Stomach (tissue), 9 donors: ENCODE results near the gene FKBP1B. TPM values are rescaled to one million over a fixed set of nuclear protein-coding genes. Genes with fewer than 3 reads are reported as not detected.

Source experiments
- DNase-seq, 2 donors: peaks; one replicate each; pipeline versions ENCODE4 v3.0.0 to v3.0.0-alpha.2; 2013 to 2019
- H3K27ac ChIP-seq, 5 donors: fragments of 200-600 bp in 4 of 5; sonication (generic) in 4 of 5; one replicate each; pipeline ENCODE4 v1.5.1; 2013 to 2019; ENCODE audit warnings: mild to moderate bottlenecking in 1 of 5, moderate library complexity in 1 of 5
- H3K27me3 ChIP-seq, 3 donors: fragments of 200-600 bp; sonication (generic); one replicate each; pipeline ENCODE4 v1.5.1; 2017 to 2019; ENCODE audit warnings: mixed run types in 1 of 3
- H3K36me3 ChIP-seq, 4 donors: fragments of 200-600 bp; sonication (generic); 1 replicate in 3 of 4; 2 replicates in 1 of 4; pipeline ENCODE4 v1.5.1; 2016 to 2019
- H3K4me1 ChIP-seq, 4 donors: fragments of 200-600 bp; sonication (generic); one replicate each; pipeline ENCODE4 v1.5.1; 2016 to 2019
- H3K4me3 ChIP-seq, 4 donors: fragments of 200-600 bp; sonication (generic) in 3 of 4; one replicate each; pipeline ENCODE4 v1.5.1; 2016 to 2019; ENCODE audit warnings: mild to moderate bottlenecking in 1 of 4
- H3K9me3 ChIP-seq, 4 donors: fragments of 200-600 bp; sonication (generic); one replicate each; pipeline ENCODE4 v1.5.1; 2016 to 2019
- CTCF ChIP-seq, 7 experiments: fragments of 450-650 bp in 4 of 7; fragments of 200-600 bp in 3 of 7; sonication (generic) in 3 of 7; IDR thresholded peaks; one replicate each; pipeline ENCODE4 v1.5.1; 2016 to 2019; ENCODE audit warnings: antibody characterized with exemption in 7 of 7, control low read depth in 2 of 7, mild to moderate bottlenecking in 1 of 7
- EP300 ChIP-seq: sonication (generic); formaldehyde crosslinking; IDR thresholded peaks from one replicate; pipeline ENCODE4 v1.6.1; 2017; ENCODE audit warnings: antibody characterized with exemption
- POLR2A ChIP-seq, 4 donors: fragments of 450-650 bp; IDR thresholded peaks; one replicate each; pipeline ENCODE4 v1.6.1; 2016; ENCODE audit warnings: antibody characterized with exemption in 4 of 4, control low read depth in 2 of 4, mild to moderate bottlenecking in 1 of 4, moderate library complexity in 1 of 4
- POLR2AphosphoS5 ChIP-seq, 3 donors: sonication (generic); formaldehyde crosslinking; IDR thresholded peaks; one replicate each; pipeline ENCODE4 v1.6.1; 2016; ENCODE audit warnings: antibody characterized with exemption in 3 of 3
- WGBS, 5 donors: extraction: QIAGEN DNeasy Blood & Tissue Kit in 3 of 5; methylation state at CpG; one replicate each; pipeline versions ENCODE4 v1.1.5 to v1.1.7; 2013 to 2018; 5-methylcytosine and 5-hydroxymethylcytosine counted together
- intact Hi-C: fragments of 100-400 bp; cut with DNase I; formaldehyde crosslinking; loops from one replicate; pipeline ENCODE4 v1.15.1; 2023; ENCODE audit warnings: low total_unique reads
- polyA plus RNA-seq, 3 donors: library from polyadenylated mRNA; stranded (reverse); fragments of 200-250 nt; gene quantifications; one replicate each; pipeline ENCODE4 v1.2.3, GENCODE V29; 2013
- total RNA-seq, 5 donors: library from RNA; depleted of rRNA; stranded (reverse); fragments of >200 nt; gene quantifications; one replicate each; pipeline versions ENCODE4 v1.1.0 to v1.2.3, GENCODE V29; 2014 to 2016
- donor health status: healthy with polysubstance abuse.
- donor health status: Bipolar disorder and iron deficiency.
- donor health status: healthy.

The FKBP1B gene
- total and polyA plus RNA-seq, 8 donors: 1.3 to 34.3 (median 13.6) TPM; not detected in 1

DNA sequence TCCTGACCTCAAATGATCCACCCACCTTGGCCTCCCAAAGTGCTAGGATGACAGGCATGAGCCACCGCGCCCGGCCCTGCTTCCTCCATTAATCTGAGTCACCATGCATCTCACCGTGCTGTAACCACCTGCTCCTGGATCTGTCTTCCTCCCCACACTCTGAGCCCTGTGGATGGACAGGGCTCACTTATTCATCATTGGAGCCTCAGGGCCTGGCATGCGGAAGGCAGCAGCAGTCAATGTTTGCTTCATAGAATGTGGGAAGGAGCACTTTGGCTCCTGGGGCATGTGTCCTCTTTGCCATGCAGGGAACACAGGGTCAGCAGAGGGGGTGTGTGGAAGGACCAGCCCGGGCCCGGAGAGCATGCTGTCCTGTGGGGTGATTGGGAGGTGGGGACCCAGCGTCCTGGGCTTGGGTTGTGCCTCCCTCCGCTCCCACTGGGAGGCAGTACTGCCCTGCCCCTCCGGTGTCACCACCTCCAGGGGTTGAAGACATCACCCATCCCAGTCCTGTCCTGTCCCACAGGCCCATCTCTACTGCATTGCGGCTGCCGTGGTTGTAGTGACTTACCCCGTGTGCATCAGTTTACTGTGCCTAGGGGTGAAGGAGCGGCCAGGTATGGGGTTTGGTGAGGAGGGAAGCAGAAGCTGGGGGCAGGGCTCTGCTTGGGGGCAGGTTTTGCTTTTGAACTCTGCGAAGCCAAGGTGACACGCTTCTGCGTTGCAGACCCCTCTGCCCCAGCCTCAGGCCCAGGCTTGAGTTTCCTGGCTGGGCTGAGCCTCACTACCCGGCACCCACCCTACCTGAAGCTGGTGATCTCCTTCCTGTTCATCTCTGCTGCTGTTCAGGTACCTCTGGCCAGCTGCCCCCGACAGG is 28.2 kb upstream of the FKBP1B start:
- WGBS, 5 donors: 72 to 78% (median 73%) methylated on average over 10 to 19 of the region's 19 CpGs
- Histone ChIP-seq H3K4me1 (no peaks in the 10 kb centered on the region), H3K9me3 (no peaks in the 10 kb centered on the region), H3K36me3 (peaks cover 3 to 46% (median 41%) of the 10 kb centered on the region in 4 donors), H3K4me3 (no peak overlapping the region), H3K27me3 (no peaks in the 10 kb centered on the region), H3K27ac (no peak overlapping the region)
- DNase-seq: peak; percentile 37
- TF ChIP-seq CTCF (IDR thresholded peaks at IDR 0.05) (peak in 5 of 7 experiments; percentile 11 to 37 (median 29)), POLR2AphosphoS5 (IDR thresholded peaks at IDR 0.05) (no peak)
- intact Hi-C loops: no loop called here

- 89 to 94% (median 91%) methylated on average over 13 to 14 of the region's 14 CpGs for WGBS, 5 donors
- no peak for DNase-seq
Measured at GRCh38 chr2:24022324-24022974, 27.1 kb upstream of the FKBP1B start.

DNA sequence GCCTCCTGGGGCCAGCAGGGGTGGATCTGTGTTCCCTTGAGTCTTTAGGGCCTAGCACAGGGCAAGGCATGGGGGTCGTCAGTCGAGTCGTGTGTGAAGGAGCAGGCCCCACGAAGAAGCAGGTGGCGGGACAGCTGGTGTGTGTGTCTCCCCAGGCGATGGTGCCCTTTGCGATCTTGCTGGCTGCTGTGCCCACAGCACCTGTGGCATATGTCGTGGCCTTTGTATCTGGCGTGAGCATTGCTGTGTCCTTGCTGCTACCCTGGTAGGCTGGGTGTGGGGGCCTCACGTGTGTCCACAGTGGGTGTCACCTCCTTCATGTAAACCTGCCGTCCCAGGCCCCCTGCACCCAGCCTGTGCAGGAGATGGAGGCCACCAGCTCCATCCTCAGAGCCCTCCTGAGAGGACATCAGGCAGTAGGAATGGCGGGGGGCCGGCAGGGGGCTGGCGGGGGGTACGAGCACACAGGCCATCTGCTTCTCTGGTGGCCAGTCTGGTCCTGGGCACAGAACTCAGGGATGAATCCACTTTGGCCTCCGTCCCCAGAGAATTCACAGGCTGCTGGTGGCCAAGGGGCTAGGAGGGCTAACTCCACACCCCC is 26.5 kb upstream of the FKBP1B start:
- intact Hi-C loops: no loop called here
- no peak for DNase-seq
- H3K9me3 ChIP-seq: no peaks in the 10 kb centered on the region
- H3K4me3 ChIP-seq: no peak overlapping the region
- TF ChIP-seq CTCF (IDR thresholded peaks at IDR 0.05): no peak
- no peak for TF ChIP-seq EP300
- no peak for TF ChIP-seq POLR2AphosphoS5 (IDR thresholded peaks at IDR 0.05)
- no peak for TF ChIP-seq POLR2A (IDR thresholded peaks at IDR 0.05)
- H3K4me1 ChIP-seq: no peaks in the 10 kb centered on the region
- H3K27ac ChIP-seq: no peak overlapping the region
- no peaks in the 10 kb centered on the region for H3K27me3 ChIP-seq
- peaks cover 3 to 62% (median 50%) of the 10 kb centered on the region in 4 donors for H3K36me3 ChIP-seq
- WGBS, 5 donors: 67 to 92% (median 87%) methylated on average over 6 to 16 of the region's 16 CpGs

More at GRCh38 chr2:24022324-24022974, 27.1 kb upstream of the FKBP1B start:
- TF ChIP-seq POLR2A (IDR thresholded peaks at IDR 0.05) (no peak), CTCF (IDR thresholded peaks at IDR 0.05) (no peak), POLR2AphosphoS5 (IDR thresholded peaks at IDR 0.05) (no peak), EP300 (no peak)
- H3K4me1 ChIP-seq: no peaks in the 10 kb centered on the region
- H3K27ac ChIP-seq: no peak overlapping the region
- H3K36me3 ChIP-seq: peaks cover 3 to 56% (median 50%) of the 10 kb centered on the region in 4 donors
- intact Hi-C loops: no loop called here
- no peak overlapping the region for H3K4me3 ChIP-seq
- H3K27me3 ChIP-seq: no peaks in the 10 kb centered on the region
- no peaks in the 10 kb centered on the region for H3K9me3 ChIP-seq

GRCh38 chr2:24024018-24024417 is 25.5 kb upstream of the FKBP1B start:
- Histone ChIP-seq H3K4me3 (no peak overlapping the region), H3K9me3 (no peaks in the 10 kb centered on the region), H3K4me1 (no peaks in the 10 kb centered on the region), H3K27ac (no peak overlapping the region), H3K36me3 (peaks cover 3 to 72% (median 59%) of the 10 kb centered on the region in 4 donors), H3K27me3 (no peaks in the 10 kb centered on the region)
- intact Hi-C loops: no loop called here
- TF ChIP-seq EP300 (no peak), POLR2A (IDR thresholded peaks at IDR 0.05) (no peak), CTCF (IDR thresholded peaks at IDR 0.05) (no peak), POLR2AphosphoS5 (IDR thresholded peaks at IDR 0.05) (no peak)
- peak in 1 of 2 donors; percentile 37 for DNase-seq
- WGBS, 5 donors: 42 to 71% (median 57%) methylated on average over 12 of the region's 12 CpGs
